Ovary (tissue), 3 donors: ENCODE results near the gene TENM3.

ENCODE experiments used
- EP300 ChIP-seq: sonication (generic); formaldehyde crosslinking; IDR thresholded peaks from one replicate; pipeline ENCODE4 v1.6.1; 2017; ENCODE audit warnings: antibody characterized with exemption
- POLR2A ChIP-seq: fragments of 450-650 bp; IDR thresholded peaks from one replicate; pipeline ENCODE4 v1.6.1; 2017; ENCODE audit warnings: antibody characterized with exemption, mild to moderate bottlenecking, moderate library complexity
- TF ChIP-seq, protein P1 (sequence below), 3 donors: fragments of 450-650 bp in 2 of 3; fragments of 200-600 bp in 1 of 3; IDR thresholded peaks; one replicate each; pipeline versions ENCODE4 v1.5.1 to v1.8.0; 2016 to 2022; ENCODE audit warnings: antibody characterized with exemption in 3 of 3, mild to moderate bottlenecking in 1 of 3
- donor health status: DM: no; HTN: no; CAD: no.

DNA sequence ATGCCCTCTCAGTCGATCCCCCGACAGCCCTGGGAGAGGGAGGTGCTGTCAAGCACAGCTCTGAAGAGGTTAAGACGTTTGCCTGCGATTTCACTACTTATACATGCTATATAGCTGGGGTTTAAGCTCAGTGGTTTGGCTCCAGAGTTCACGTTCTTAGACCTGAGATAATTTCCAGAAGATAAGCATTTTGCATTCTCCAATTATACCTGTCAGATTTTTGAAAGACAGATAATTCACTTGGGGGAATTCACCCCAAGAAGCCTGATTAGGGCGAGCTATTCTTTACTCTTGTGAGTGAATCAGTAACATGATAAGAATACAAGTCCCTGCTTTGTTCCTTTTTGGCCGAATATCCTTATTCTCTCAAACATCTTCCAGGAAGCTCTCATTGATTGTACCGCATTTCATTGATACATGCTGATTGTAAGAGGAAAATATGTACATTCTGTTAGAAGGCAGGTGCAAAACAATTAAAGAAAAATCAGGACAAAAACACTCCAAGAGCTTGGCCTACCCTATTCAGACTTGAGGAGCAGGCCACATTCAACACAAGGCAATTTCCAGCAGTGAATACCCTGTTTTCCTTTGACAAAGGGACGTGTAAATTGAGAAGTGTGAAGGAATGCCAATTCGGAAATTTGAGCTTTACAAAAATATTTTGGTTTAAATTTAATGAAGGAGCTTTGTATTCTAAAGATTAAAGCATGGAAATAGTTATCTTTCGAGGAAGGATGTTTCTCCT lies 30.2 kb downstream of the TENM3 start:
- TF ChIP-seq, protein P1, sequence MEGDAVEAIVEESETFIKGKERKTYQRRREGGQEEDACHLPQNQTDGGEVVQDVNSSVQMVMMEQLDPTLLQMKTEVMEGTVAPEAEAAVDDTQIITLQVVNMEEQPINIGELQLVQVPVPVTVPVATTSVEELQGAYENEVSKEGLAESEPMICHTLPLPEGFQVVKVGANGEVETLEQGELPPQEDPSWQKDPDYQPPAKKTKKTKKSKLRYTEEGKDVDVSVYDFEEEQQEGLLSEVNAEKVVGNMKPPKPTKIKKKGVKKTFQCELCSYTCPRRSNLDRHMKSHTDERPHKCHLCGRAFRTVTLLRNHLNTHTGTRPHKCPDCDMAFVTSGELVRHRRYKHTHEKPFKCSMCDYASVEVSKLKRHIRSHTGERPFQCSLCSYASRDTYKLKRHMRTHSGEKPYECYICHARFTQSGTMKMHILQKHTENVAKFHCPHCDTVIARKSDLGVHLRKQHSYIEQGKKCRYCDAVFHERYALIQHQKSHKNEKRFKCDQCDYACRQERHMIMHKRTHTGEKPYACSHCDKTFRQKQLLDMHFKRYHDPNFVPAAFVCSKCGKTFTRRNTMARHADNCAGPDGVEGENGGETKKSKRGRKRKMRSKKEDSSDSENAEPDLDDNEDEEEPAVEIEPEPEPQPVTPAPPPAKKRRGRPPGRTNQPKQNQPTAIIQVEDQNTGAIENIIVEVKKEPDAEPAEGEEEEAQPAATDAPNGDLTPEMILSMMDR (IDR thresholded peaks at IDR 0.05) = no peak
- TF ChIP-seq POLR2A = no peak
- TF ChIP-seq EP300 = no peak
